Hematopoietic multipotent progenitor cell treated with erythropoietin and hydrocortisone succinate and interleukin-3 and kit ligand, for 6 days (in vitro differentiated cells): ENCODE measurements around the gene AP5Z1.

Experiments used
- DNase-seq: peaks from one replicate; pipeline ENCODE4 v3.0.0-alpha.2; 2015

AP5Z1 gene

GRCh38 chr7:4747013-4747412, 28.4 kb upstream of the AP5Z1 start:
- no peak for DNase-seq

DNA sequence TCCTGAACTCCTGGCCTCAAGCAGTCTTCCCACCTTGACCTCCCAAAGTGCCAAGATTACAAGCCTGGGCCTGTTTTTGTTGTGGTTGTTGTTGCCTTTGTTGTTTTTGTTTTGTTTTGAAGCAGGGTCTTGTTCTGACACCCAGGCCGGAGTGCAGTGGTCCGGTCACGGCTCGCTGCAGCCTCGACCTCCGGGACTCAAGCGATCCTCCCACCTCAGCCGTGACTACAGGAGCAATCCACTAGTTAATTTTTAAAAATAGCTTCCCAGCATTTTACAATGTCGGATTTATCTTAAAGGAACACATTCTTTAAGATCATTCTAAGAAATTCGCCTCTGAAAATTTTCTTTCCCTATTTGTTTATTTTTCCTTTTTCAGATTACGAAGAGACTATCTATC, 27.7 kb upstream of the AP5Z1 start:
- no peak for DNase-seq

GRCh38 chr7:4748231-4748681, 27.2 kb upstream of the AP5Z1 start:
- no peak for DNase-seq

DNA sequence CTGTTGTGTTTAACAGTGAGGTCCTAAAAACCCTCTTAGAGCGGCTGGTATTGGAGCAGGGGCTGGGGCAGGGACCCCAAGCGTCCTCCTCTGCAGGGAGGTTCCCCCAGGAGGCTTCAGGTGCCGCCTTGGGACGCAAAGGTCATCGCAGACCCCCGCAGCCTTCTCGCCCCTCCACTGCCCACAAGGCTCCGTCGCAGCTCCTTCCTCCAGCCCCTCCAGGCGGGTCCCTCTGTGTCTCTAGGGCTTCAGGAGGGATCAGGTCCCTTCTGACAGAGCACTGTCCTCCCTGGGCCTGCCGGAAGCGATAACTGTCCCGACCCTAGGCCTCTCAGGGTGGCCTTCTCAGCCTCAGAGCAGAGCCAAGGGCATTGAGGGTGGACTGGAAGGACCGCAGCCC, 26.1 kb upstream of the AP5Z1 start:
- no peak for DNase-seq

DNA sequence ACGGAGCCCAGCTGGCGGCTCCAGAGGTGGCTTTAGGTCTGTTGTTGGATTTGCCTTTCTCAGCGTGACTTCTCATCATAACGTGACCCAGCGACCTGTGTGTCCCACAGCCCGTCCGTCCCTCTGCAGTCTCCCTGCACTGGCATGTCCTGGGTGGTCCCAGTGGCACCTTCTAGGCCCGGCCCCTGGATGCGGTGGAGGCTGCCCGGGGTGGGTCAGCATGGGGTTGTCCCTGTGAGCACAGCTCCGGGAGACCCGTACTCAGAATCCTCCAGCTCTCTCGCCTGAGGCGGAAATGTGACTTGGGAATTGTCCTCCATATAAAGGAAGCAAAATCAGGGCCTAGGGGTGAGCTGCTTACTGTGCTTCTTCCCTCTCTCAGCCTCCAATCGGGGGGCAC, 25.6 kb upstream of the AP5Z1 start:
- DNase-seq = no peak

GRCh38 chr7:4751398-4751947, 23.9 kb upstream of the AP5Z1 start:
- DNase-seq = no peak

- peak; percentile 83 for DNase-seq
Observed at GRCh38 chr7:4753598-4754432, 21.6 kb upstream of the AP5Z1 start.

DNA sequence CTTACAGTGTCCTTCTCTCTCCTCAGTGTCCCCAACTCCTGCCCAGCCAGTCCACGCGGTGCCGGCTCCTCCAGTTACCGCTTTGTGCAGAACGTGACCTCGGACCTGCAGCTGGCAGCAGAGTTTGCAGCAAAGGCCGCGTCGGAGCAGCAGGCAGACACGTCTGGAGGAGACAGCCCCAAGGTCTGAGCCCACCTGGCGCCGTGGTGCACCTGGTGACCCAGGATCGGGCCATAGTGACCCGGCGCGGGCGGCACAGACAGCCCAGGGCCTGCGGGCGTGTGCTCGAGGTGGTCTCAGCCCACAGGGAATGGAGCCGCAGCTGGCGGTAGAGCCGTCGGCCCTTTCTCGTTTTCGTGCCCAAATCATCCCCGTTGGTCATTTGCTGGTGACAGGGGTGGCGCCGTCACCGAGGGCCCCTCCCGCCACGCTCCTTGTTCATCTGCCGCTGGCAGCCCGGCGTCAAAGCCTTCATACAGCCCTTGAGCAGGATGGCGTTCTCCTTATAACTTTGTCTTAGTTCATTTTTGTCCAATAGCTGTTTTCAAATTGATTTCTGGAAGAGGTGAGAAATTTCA, 20.9 kb upstream of the AP5Z1 start:
- DNase-seq = no peak

GRCh38 chr7:4755045-4755444, 20.4 kb upstream of the AP5Z1 start:
- no peak for DNase-seq

GRCh38 chr7:4758111-4758510, 17.3 kb upstream of the AP5Z1 start:
- no peak for DNase-seq

DNA sequence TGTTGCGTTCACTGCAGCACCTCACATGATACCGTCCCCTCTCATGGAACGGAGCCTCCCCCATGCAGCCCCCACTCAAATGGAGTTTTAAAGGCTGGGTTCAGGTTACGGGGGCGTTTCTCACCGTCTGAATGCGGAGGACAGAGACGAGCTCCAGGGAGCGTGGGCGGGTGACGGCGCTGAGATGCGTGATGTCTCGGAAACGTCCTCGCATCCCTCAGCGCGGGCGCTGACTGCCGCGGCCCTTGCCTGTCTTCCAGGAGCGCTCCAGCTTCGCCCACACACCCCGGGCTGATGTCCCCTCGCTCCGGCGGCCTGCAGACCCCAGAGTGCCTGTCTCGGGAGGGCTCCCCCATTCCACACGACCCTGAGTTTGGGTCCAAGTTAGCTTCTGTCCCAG, 16.6 kb upstream of the AP5Z1 start:
- no peak for DNase-seq

DNA sequence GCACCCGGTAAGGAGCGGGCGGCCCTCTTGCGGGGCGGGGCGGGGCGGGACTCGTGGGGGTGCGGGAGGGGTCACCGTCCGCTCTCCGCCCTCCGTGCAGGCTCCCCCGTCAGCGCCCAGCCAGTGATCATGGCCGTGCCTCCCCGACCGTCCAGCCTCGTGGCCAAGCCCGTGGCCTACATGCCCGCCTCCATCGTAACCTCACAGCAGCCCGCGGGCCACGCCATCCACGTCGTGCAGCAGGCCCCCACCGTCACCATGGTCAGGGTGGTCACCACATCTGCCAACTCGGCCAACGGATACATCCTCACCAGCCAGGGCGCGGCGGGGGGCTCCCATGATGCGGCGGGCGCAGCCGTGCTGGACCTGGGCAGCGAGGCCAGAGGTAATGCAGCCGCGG, 16.2 kb upstream of the AP5Z1 start:
- no peak for DNase-seq

DNA sequence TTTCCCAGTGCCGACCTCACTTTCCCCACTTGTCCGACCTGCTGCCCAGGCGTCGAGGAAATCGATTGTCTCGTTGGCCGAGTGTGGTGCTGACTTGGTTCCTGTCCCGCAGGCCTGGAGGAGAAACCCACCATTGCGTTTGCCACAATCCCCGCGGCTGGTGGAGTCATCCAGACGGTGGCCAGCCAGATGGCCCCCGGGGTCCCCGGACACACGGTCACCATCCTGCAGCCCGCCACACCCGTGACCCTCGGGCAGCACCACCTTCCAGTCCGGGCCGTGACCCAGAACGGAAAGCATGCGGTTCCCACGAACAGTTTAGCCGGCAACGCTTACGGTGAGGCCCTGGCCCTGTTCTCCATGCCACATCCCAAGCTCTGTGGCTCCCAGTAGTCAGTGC, 14.5 kb upstream of the AP5Z1 start:
- no peak for DNase-seq

GRCh38 chr7:4762121-4763055, 13.0 kb upstream of the AP5Z1 start:
- no peak for DNase-seq

DNA sequence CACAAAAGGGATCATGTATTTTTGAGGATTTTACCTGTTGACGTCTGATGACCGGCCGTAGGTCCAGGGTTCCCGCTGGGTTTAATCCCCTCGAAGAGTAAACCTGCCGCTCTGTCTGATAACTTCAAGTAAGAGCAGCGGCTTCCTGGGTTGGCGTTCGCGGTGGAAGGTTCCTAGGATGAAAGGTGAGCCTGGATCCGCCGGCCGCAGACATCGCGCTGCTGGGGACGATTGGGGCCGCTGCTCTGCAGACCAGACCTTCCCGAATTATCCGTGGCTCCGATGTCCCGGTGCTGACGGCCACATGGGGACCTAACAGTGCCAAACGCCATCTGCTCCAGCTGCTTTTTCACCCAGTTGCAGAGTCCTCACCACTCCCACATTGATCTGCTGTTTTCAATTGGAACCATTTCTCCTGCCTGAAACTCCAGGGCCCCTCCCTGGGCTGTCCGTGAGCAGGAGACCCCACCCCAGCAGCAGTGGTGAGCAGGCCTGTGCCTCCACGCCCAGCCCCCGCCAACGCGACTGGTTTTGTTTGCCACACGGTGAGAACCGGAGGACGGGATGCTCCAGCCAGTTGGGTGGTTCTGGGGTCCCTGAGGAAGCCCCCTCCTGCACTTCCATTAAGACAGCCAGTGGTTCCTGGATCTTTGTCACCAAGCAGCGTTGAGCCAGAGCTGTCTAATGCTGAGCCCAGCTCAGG, 12.2 kb upstream of the AP5Z1 start:
- DNase-seq = no peak

GRCh38 chr7:4763794-4764185, 11.6 kb upstream of the AP5Z1 start:
- DNase-seq = no peak

GRCh38 chr7:4764402-4765007, 10.9 kb upstream of the AP5Z1 start:
- no peak for DNase-seq

GRCh38 chr7:4765776-4766490, 9.5 kb upstream of the AP5Z1 start:
- DNase-seq = no peak

DNA sequence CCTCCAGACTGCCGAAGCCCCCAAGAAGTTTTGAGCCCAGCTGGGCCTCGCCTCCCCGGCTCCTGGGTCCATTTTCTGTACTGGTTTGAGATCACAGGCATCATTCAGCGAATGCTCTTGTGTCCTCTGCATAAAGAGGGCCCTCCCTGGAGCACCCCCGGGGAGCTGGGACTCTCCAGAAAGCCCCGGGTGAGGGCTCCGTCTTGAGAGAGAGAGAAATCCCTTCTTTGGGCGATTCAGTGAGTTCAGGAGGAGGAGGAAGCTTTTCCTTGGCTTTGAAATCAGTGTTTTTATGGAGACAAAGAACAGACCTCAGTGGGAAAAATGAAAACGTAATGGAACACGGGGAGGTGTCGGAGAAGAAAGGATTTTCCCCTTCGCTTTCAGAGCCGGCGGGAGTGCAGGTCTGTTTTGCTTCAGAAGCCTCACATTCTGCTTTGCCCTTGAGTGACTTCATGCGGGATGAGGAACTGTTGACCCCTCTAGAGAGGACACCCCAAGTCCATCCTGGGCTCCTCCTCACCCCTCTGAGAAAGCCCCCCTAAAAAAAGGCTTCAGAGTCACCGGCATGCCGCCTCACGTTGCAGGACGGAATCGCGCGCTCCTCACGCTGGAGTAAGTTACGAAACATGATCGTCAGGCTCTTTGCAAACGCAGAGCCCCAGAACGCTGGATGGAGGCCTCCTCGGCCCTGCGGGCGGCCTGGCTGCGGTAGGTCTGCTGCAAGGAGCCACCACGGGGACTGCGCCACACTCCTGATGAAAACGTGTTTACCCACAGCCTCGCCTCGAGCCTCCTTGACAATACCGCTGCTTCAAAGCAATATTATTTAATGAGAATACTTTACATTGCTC, 8.5 kb upstream of the AP5Z1 start:
- DNase-seq = no peak
